Endothelial cell of umbilical vein (primary cell): ENCODE results near the gene CLIP4. TPM values are rescaled to one million over a fixed set of nuclear protein-coding genes. Genes with fewer than 3 reads are reported as not detected.

Source experiments
- BruUV-seq: library from RNA; stranded (reverse); fragments of 400-500 nt; replicated peaks from 2 replicates; lab custom pipeline; 2021; lab: Mats Ljungman, UMichigan
- CTCF ChIA-PET: fragments of 300-600, 350-600 bp; sonication (Branson Sonifier 250); formaldehyde crosslinking; loops from one replicate; lab custom pipeline; 2021; ENCODE audit warnings: antibody characterized with exemption, inconsistent platforms; lab: Charles Lee
- POLR2A ChIA-PET: fragments of 300-600, 350-600 bp; sonication (Branson Sonifier 250); formaldehyde crosslinking; loops from one replicate; lab custom pipeline; 2021; ENCODE audit warnings: antibody characterized with exemption, inconsistent platforms; lab: Charles Lee
- DNase-seq: peaks from one replicate; pipeline ENCODE4 v3.0.0-alpha.2; 2011; ENCODE audit warnings: low read depth, low spot score
- FAIRE-seq: peaks from 2 replicates; lab custom pipeline; 2011; peaks lifted over from hg19 to GRCh38; lab: Jason Lieb, UNC
- H2AFZ ChIP-seq: 2 replicates; pipeline ENCODE4 v1.6.0; 2012; ENCODE audit warnings: low read depth, low read length, control low read depth, inconsistent platforms
- H3K27ac ChIP-seq: 2 replicates; pipeline ENCODE4 v1.5.1; 2011; ENCODE audit warnings: low read depth, mild to moderate bottlenecking, control low read depth, low read length, moderate library complexity; ENCODE audit not compliant: insufficient read depth
- H3K27me3 ChIP-seq, 2 experiments: 2 replicates each; pipeline versions ENCODE4 v1.6.0 to v1.6.1; 2011; ENCODE audit warnings: low read length in 2 of 2, mixed read lengths in 1 of 2; ENCODE audit not compliant: control insufficient read depth in 2 of 2, insufficient read depth in 2 of 2
- H3K36me3 ChIP-seq, 2 experiments: 2 replicates in 1 of 2; 3 replicates in 1 of 2; pipeline ENCODE4 v1.5.1; 2011; ENCODE audit warnings: low read length in 2 of 2, mild to moderate bottlenecking in 1 of 2, moderate library complexity in 1 of 2; ENCODE audit not compliant: control insufficient read depth in 2 of 2, insufficient read depth in 2 of 2; ENCODE audit errors: extremely low read depth in 1 of 2
- H3K4me1 ChIP-seq: 3 replicates; pipeline ENCODE4 v1.5.1; 2011; ENCODE audit warnings: mild to moderate bottlenecking, low read length; ENCODE audit not compliant: control insufficient read depth, insufficient read depth; ENCODE audit errors: extremely low read depth
- H3K4me2 ChIP-seq: 2 replicates; pipeline ENCODE4 v1.6.1; 2011; ENCODE audit warnings: low read length, control low read depth, mixed read lengths; ENCODE audit not compliant: insufficient read depth
- H3K4me3 ChIP-seq, 3 experiments: fragments of 200-600 bp in 1 of 3; sonication (generic), shearing (Covaris generic) in 1 of 3; replicated peaks in 1 of 3; 2 replicates each; pipeline ENCODE4 v1.5.1; 2011 to 2016; ENCODE audit warnings: control low read depth in 3 of 3, low read length in 3 of 3, mild to moderate bottlenecking in 2 of 3, inconsistent platforms in 1 of 3, low read depth in 1 of 3, moderate library complexity in 1 of 3; ENCODE audit not compliant: insufficient read depth in 1 of 3
- H3K79me2 ChIP-seq: 2 replicates; pipeline ENCODE4 v1.6.0; 2012; ENCODE audit warnings: low read length, inconsistent platforms; ENCODE audit not compliant: control insufficient read depth, insufficient read depth
- H3K9ac ChIP-seq: replicated peaks from 2 replicates; pipeline ENCODE3; 2011; ENCODE audit warnings: low read length, control low read depth; ENCODE audit not compliant: insufficient read depth; ENCODE audit errors: extremely low read depth
- H3K9me1 ChIP-seq: replicated peaks from 3 replicates; pipeline ENCODE4 v1.6.0; 2011; ENCODE audit warnings: mild to moderate bottlenecking, low read length; ENCODE audit not compliant: control insufficient read depth, insufficient read depth; ENCODE audit errors: extremely low read depth
- H3K9me3 ChIP-seq: replicated peaks from 2 replicates; pipeline ENCODE4 v1.5.1; 2012; ENCODE audit warnings: low read length, inconsistent platforms; ENCODE audit not compliant: control insufficient read depth, insufficient read depth
- H4K20me1 ChIP-seq: replicated peaks from 2 replicates; pipeline ENCODE3; 2011; ENCODE audit warnings: mild to moderate bottlenecking, low read length; ENCODE audit not compliant: control insufficient read depth, insufficient read depth; ENCODE audit errors: extremely low read depth
- EZH2 ChIP-seq: IDR thresholded peaks from 2 replicates; pipeline ENCODE4 v1.6.1; 2012; ENCODE audit warnings: borderline replicate concordance, low read depth, mild to moderate bottlenecking, moderate library complexity, low read length, inconsistent platforms; ENCODE audit not compliant: severe bottlenecking
- FOS ChIP-seq: IDR thresholded peaks from 2 replicates; pipeline ENCODE4 v1.6.1; 2011; ENCODE audit warnings: mild to moderate bottlenecking, low read length, moderate library complexity, borderline replicate concordance; ENCODE audit not compliant: insufficient read depth
- GATA2 ChIP-seq: IDR thresholded peaks from 2 replicates; pipeline ENCODE4 v1.7.0; 2011; ENCODE audit warnings: low read depth, mild to moderate bottlenecking, moderate library complexity, mixed read lengths, low read length; ENCODE audit not compliant: insufficient read length, insufficient read depth
- JUN ChIP-seq: IDR thresholded peaks from 2 replicates; pipeline ENCODE4 v1.6.1; 2011; ENCODE audit warnings: borderline replicate concordance, low read depth; ENCODE audit not compliant: insufficient read length, insufficient read depth
- MYC ChIP-seq: IDR thresholded peaks from one replicate; pipeline ENCODE4 v1.6.1; 2011; ENCODE audit warnings: mild to moderate bottlenecking, low read depth, low read length
- POLR2A ChIP-seq: IDR thresholded peaks from 2 replicates; pipeline ENCODE4 v1.6.1; 2012; ENCODE audit warnings: low read depth, mild to moderate bottlenecking, control low read depth, low read length
- POLR2AphosphoS5 ChIP-seq: IDR thresholded peaks from 2 replicates; pipeline ENCODE4 v1.6.1; 2012; ENCODE audit warnings: low read depth, mild to moderate bottlenecking, control low read depth, low read length, moderate library complexity; ENCODE audit not compliant: insufficient read depth
- dilution Hi-C: fragments of 300-500 bp; cut with MboI; formaldehyde crosslinking; loops from one replicate; pipeline ENCODE4 v1.15.0; 2019; ENCODE audit warnings: low sequenced_read_pairs; ENCODE audit not compliant: extremely low pct_ligation_motif_present
- intact Hi-C: fragments of 100-400 bp; cut with micrococcal nuclease; formaldehyde crosslinking; loops from one replicate; pipeline ENCODE4 v1.10.0; 2022
- polyA plus RNA-seq, 4 experiments: library from polyadenylated mRNA; depleted of rRNA in 3 of 4; stranded (reverse) in 3 of 4; unstranded in 1 of 4; fragments of >200 nt; gene quantifications; 2 replicates each; pipeline versions ENCODE4 v1.2.1 to v1.2.3, GENCODE V29; 2011 to 2012; ENCODE audit warnings: missing spikeins in 1 of 4
- total RNA-seq: library from RNA; stranded (reverse); gene quantifications from 2 replicates; pipeline ENCODE4 v1.2.3, GENCODE V29; 2021
- TF ChIP-seq, protein P1 (sequence below), 2 donors: IDR thresholded peaks; 1 replicate in 1 of 2; 2 replicates in 1 of 2; pipeline ENCODE4 v1.5.1; 2011; ENCODE audit warnings: low read length in 2 of 2, mild to moderate bottlenecking in 2 of 2, moderate library complexity in 2 of 2, control low read depth in 1 of 2, inconsistent platforms in 1 of 2, low read depth in 1 of 2; ENCODE audit not compliant: insufficient read depth in 1 of 2; ENCODE audit errors: extremely low read depth in 1 of 2
- TF ChIP-seq, protein P2 (sequence below): IDR thresholded peaks from 2 replicates; pipeline ENCODE4 v1.6.1; 2011; ENCODE audit not compliant: insufficient read depth, insufficient read length

CLIP4 gene
- total and polyA plus RNA-seq, 2 donors (not counting 3 experiments of a cell fraction or from before 2014, with no cell fraction given), result 9.2 to 24.0 TPM

DNA sequence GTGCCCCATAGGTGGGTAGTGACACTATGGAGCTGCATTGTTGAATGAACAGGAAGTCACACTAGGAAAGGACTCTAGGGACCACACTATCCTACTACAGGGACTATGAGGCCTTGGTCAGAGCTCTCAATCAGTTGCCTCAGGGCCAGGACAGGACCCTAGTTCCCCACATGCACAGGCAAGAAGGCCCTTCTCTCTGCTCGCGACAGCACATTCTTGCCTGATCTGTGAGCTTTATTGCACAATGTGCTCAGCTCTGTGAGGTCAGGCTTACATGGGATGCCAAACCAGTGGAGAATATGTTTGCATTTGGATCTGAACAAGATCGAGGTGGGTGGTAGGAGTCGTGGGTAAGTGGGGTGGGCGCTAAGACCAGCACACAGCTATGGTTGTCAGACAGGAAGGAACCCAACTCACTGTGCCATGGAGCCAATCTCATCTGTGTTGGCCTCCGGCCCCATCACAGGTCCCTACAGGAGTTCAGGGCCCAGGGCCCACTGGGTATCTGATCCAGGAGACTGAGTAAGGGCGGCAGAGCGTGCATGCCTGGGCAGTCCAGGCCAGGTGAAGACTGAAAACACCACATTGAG is 48.8 kb upstream of the CLIP4 start:
- intact Hi-C loops, result no loop called here

More for the DNA sequence above, 48.8 kb upstream of the CLIP4 start:
- TF ChIP-seq POLR2AphosphoS5 (no peak), GATA2 (no peak), JUN (no peak), POLR2A (no peak), FOS (no peak), EZH2 (no peak), MYC (no peak)
- TF ChIP-seq, protein P1, sequence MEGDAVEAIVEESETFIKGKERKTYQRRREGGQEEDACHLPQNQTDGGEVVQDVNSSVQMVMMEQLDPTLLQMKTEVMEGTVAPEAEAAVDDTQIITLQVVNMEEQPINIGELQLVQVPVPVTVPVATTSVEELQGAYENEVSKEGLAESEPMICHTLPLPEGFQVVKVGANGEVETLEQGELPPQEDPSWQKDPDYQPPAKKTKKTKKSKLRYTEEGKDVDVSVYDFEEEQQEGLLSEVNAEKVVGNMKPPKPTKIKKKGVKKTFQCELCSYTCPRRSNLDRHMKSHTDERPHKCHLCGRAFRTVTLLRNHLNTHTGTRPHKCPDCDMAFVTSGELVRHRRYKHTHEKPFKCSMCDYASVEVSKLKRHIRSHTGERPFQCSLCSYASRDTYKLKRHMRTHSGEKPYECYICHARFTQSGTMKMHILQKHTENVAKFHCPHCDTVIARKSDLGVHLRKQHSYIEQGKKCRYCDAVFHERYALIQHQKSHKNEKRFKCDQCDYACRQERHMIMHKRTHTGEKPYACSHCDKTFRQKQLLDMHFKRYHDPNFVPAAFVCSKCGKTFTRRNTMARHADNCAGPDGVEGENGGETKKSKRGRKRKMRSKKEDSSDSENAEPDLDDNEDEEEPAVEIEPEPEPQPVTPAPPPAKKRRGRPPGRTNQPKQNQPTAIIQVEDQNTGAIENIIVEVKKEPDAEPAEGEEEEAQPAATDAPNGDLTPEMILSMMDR (IDR thresholded peaks at IDR 0.05; ENCODE audit: extremely low read depth in 1 of 2, insufficient read depth in 1 of 2, low read depth in 1 of 2, low read length in 2 of 2), result no peak
- TF ChIP-seq, protein P2, sequence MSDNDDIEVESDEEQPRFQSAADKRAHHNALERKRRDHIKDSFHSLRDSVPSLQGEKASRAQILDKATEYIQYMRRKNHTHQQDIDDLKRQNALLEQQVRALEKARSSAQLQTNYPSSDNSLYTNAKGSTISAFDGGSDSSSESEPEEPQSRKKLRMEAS, result no peak
- no peaks in the 10 kb centered on the region for H3K79me2 ChIP-seq
- FAIRE-seq (no peak), DNase-seq (no peak)
- H2AFZ ChIP-seq, result no peak overlapping the region
- H3K27me3 ChIP-seq, result no peaks in the 10 kb centered on the region
- H3K4me2 ChIP-seq, result no peak overlapping the region
- H3K4me3 ChIP-seq, result no peak overlapping the region
- H4K20me1 ChIP-seq, result no peaks in the 10 kb centered on the region
- no peak overlapping the region for H3K9ac ChIP-seq
- no peaks in the 10 kb centered on the region for H3K4me1 ChIP-seq
- no peaks in the 10 kb centered on the region for H3K9me3 ChIP-seq
- ChIA-PET POLR2A (no interaction called here), CTCF (no interaction called here)
- dilution Hi-C loops, result no loop called here
- H3K9me1 ChIP-seq, result no peaks in the 10 kb centered on the region
- BruUV-seq, result no TSS peak
- no peaks in the 10 kb centered on the region for H3K36me3 ChIP-seq
- H3K27ac ChIP-seq, result no peak overlapping the region
